Endodermal cell (in vitro differentiated cells): Measurements from ENCODE around the gene BARHL1. TPM values are rescaled to one million over a fixed set of nuclear protein-coding genes. Genes with fewer than 3 reads are reported as not detected.

Experiments used
- DNase-seq: peaks from one replicate; pipeline ENCODE4 v3.0.0-alpha.2; 2017
- H3K27ac ChIP-seq: 2 replicates; pipeline ENCODE4 v1.5.1; 2013; ENCODE audit warnings: mild to moderate bottlenecking, low read depth, low read length, moderate library complexity
- H3K27me3 ChIP-seq: 2 replicates; pipeline ENCODE4 v1.6.1; 2013; ENCODE audit warnings: mild to moderate bottlenecking, low read length, moderate library complexity; ENCODE audit not compliant: insufficient read depth, control insufficient read depth, poor library complexity, severe bottlenecking
- H3K36me3 ChIP-seq: 2 replicates; pipeline ENCODE4 v1.7.0; 2013; ENCODE audit warnings: mild to moderate bottlenecking, low read length, moderate library complexity; ENCODE audit not compliant: control insufficient read depth, insufficient read depth
- H3K4me1 ChIP-seq: one replicate; pipeline ENCODE4 v1.7.0; 2013; ENCODE audit warnings: low read length; ENCODE audit not compliant: control insufficient read depth, insufficient read depth
- H3K4me3 ChIP-seq: 2 replicates; pipeline ENCODE4 v1.5.1; 2013; ENCODE audit warnings: mild to moderate bottlenecking, low read length, moderate library complexity
- H3K9ac ChIP-seq: 2 replicates; pipeline ENCODE4 v1.6.1; 2013; ENCODE audit warnings: mild to moderate bottlenecking, low read length, moderate library complexity; ENCODE audit not compliant: poor library complexity, severe bottlenecking; ENCODE audit errors: extremely low read depth
- H3K9me3 ChIP-seq: 2 replicates; pipeline ENCODE4 v1.6.1; 2013; ENCODE audit warnings: mild to moderate bottlenecking, low read length, moderate library complexity; ENCODE audit not compliant: control insufficient read depth
- H3K27ac Mint-ChIP-seq: 2 replicates; pipeline ENCODE4 v1.8.0; 2020; ENCODE audit warnings: mixed read lengths
- H3K27me3 Mint-ChIP-seq: 2 replicates; pipeline ENCODE4 v1.8.0; 2021; ENCODE audit warnings: mild to moderate bottlenecking, mixed read lengths; ENCODE audit not compliant: insufficient read depth
- H3K36me3 Mint-ChIP-seq: 2 replicates; pipeline ENCODE4 v1.8.0; 2020; ENCODE audit warnings: low read depth, mixed read lengths
- H3K4me1 Mint-ChIP-seq: 2 replicates; pipeline ENCODE4 v1.8.0; 2020; ENCODE audit warnings: mixed read lengths
- H3K4me3 Mint-ChIP-seq: 2 replicates; pipeline ENCODE4 v1.8.0; 2020; ENCODE audit warnings: mild to moderate bottlenecking, moderate library complexity, mixed read lengths
- H3K9me3 Mint-ChIP-seq: 2 replicates; pipeline ENCODE4 v1.8.0; 2020; ENCODE audit warnings: mild to moderate bottlenecking, mixed read lengths
- WGBS, 2 experiments: methylation state at CpG; one replicate each; pipeline versions ENCODE4 v1.1.5 to v1.1.7; 2013; ENCODE audit warnings: missing lambda C conversion rate in 2 of 2, mixed read lengths in 1 of 2; ENCODE audit not compliant: insufficient coverage in 1 of 2, insufficient read length in 1 of 2; 5-methylcytosine and 5-hydroxymethylcytosine counted together
- total RNA-seq, 2 donors: library from RNA; stranded (reverse); fragmentation: NEBNext Ultra II Directional in 1 of 2; extraction: Animal tissue kit (Norgen Biotek cat#: 25700) in 1 of 2; gene quantifications; 2 replicates in 1 of 2; 3 replicates in 1 of 2; pipeline ENCODE4 v1.2.1, GENCODE V29; 2021
- TF ChIP-seq, protein P1 (sequence below): fragments of 200-600 bp; sonication (generic); conservative IDR thresholded peaks from 2 replicates; pipeline ENCODE4 v1.5.0; 2021; ENCODE audit warnings: antibody characterized with exemption, mild to moderate bottlenecking

BARHL1 gene
- total RNA-seq, 2 donors from 2014 or later: not detected

DNA sequence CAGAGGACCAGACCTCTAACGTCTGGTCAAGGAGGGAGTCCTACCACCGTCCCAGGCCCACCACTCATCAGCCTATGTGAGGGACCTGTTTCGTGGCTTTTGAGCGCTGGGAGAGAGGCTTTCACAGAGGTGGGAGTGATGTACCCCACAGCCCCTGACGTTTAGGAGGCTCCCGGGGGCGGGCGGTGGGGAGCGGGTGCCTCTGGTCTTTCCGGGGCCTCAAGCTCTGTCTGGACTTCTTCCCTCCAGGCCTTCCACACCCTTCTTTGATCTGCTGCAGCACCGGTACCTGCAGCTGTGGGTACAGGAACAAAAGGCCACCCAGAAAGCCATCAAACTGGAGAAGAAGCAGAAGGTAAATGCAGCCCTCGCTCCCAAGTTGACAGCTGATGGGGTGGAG is 45.1 kb upstream of the BARHL1 start:
- Histone ChIP-seq H3K9me3 (peaks cover 15% of the 10 kb centered on the region), H3K27me3 (no peaks in the 10 kb centered on the region), H3K4me1 (no peaks in the 10 kb centered on the region), H3K27ac (no peak overlapping the region), H3K4me3 (no peak overlapping the region), H3K9ac (no peak overlapping the region), H3K36me3 (no peaks in the 10 kb centered on the region)
- DNase-seq: no peak
- WGBS, 2 experiments: 92 to 97% methylated on average over 6 to 12 of the region's 12 CpGs
- Mint-ChIP-seq H3K9me3 (peaks cover 31% of the 10 kb centered on the region), H3K27me3 (peaks cover 10% of the 10 kb centered on the region), H3K4me3 (no peak overlapping the region), H3K27ac (no peak overlapping the region), H3K4me1 (peaks cover 2% of the 10 kb centered on the region), H3K36me3 (peaks cover 7% of the 10 kb centered on the region)
- TF ChIP-seq, protein P1, sequence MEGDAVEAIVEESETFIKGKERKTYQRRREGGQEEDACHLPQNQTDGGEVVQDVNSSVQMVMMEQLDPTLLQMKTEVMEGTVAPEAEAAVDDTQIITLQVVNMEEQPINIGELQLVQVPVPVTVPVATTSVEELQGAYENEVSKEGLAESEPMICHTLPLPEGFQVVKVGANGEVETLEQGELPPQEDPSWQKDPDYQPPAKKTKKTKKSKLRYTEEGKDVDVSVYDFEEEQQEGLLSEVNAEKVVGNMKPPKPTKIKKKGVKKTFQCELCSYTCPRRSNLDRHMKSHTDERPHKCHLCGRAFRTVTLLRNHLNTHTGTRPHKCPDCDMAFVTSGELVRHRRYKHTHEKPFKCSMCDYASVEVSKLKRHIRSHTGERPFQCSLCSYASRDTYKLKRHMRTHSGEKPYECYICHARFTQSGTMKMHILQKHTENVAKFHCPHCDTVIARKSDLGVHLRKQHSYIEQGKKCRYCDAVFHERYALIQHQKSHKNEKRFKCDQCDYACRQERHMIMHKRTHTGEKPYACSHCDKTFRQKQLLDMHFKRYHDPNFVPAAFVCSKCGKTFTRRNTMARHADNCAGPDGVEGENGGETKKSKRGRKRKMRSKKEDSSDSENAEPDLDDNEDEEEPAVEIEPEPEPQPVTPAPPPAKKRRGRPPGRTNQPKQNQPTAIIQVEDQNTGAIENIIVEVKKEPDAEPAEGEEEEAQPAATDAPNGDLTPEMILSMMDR: no peak

DNA sequence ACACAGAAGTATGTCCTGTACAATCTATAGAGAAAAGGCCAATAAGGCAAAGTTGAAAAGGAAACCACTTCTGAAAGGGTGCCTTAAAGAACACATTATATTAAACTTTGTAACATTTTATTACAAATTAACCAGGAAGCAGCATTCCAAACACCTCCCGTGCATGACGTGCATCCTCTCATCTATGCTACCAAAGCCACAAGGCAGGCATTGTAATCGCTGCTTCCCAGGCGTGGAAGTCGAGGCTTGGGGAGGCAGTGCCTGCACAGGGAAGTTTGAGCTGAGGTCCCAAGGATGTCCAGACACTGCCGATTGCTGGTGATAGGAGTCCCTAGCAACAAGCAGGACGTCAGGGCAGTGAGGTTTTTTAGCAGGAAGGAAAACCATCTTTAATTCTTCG is 44.3 kb upstream of the BARHL1 start:
- peaks cover 31% of the 10 kb centered on the region for H3K9me3 Mint-ChIP-seq
- H3K36me3 ChIP-seq: no peaks in the 10 kb centered on the region
- peaks cover 15% of the 10 kb centered on the region for H3K9me3 ChIP-seq
- peaks cover 2% of the 10 kb centered on the region for H3K4me1 Mint-ChIP-seq
- H3K27me3 ChIP-seq: no peaks in the 10 kb centered on the region
- DNase-seq: no peak
- H3K27ac ChIP-seq: no peak overlapping the region
- H3K36me3 Mint-ChIP-seq: peaks cover 5% of the 10 kb centered on the region
- no peak overlapping the region for H3K9ac ChIP-seq
- no peak overlapping the region for H3K4me3 ChIP-seq
- no peaks in the 10 kb centered on the region for H3K4me1 ChIP-seq
- peaks cover 10% of the 10 kb centered on the region for H3K27me3 Mint-ChIP-seq
- WGBS, 2 experiments: 91 to 97% methylated on average over 8 of the region's 8 CpGs
- H3K4me3 Mint-ChIP-seq: no peak overlapping the region
- TF ChIP-seq, protein P1: no peak
- no peak overlapping the region for H3K27ac Mint-ChIP-seq

DNA sequence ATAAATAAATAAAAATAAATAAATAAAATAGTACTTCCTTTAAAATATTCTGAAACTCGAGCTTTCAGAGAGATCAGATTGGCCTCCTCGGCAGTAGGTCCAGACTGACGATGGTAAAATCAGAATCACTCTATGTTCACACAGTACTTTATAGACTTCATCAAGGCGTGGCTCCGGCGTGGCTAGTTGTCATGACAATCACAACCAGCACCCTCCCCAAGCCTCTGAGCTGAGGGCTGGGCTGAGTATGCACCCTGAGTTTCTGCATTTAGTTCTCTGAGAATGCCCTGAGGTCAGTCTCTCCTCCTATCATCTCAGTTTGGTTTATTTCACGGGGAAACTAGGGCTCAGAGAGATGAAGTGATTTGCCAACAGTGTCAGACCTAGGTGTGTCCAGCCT is 43.3 kb upstream of the BARHL1 start:
- Mint-ChIP-seq H3K4me1 (peaks cover 3% of the 10 kb centered on the region), H3K27ac (no peak overlapping the region), H3K4me3 (no peak overlapping the region), H3K9me3 (peaks cover 24% of the 10 kb centered on the region), H3K36me3 (peaks cover 5% of the 10 kb centered on the region), H3K27me3 (peaks cover 10% of the 10 kb centered on the region)
- TF ChIP-seq, protein P1: no peak
- Histone ChIP-seq H3K9me3 (peaks cover 15% of the 10 kb centered on the region), H3K27me3 (no peaks in the 10 kb centered on the region), H3K9ac (no peak overlapping the region), H3K4me1 (no peaks in the 10 kb centered on the region), H3K27ac (no peak overlapping the region), H3K4me3 (no peak overlapping the region), H3K36me3 (no peaks in the 10 kb centered on the region)
- 91 to 97% methylated on average over 5 to 7 of the region's 7 CpGs for WGBS, 2 experiments
- no peak for DNase-seq
